Raji (cell line): ENCODE measurements around the gene VWA5B2.

Experiments
- POLR2A ChIP-seq: IDR thresholded peaks from 2 replicates; pipeline ENCODE4 v1.6.1; 2011; ENCODE audit warnings: low read depth, low read length, control low read depth; ENCODE audit not compliant: insufficient read depth

The VWA5B2 gene

DNA sequence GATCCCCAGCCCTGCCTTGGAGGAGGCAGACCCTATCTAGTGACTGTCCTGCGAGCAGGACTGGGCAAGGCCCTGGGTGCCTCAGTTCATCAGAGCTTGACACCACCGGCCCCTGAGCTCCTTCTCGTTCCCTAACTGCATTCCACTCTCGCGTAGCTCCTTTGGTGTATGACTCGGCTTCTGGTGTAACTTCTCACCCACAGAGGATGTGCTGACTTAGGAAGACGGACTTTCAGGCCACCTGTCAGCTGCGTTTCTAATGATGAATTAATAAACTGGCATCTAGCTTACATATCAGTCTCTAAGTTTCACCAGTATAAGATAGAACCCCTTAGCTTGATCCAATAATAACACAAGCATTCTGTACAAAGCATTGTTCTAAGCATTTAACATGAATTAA is 25.9 kb upstream of the VWA5B2 start:
- TF ChIP-seq POLR2A, result no peak

DNA sequence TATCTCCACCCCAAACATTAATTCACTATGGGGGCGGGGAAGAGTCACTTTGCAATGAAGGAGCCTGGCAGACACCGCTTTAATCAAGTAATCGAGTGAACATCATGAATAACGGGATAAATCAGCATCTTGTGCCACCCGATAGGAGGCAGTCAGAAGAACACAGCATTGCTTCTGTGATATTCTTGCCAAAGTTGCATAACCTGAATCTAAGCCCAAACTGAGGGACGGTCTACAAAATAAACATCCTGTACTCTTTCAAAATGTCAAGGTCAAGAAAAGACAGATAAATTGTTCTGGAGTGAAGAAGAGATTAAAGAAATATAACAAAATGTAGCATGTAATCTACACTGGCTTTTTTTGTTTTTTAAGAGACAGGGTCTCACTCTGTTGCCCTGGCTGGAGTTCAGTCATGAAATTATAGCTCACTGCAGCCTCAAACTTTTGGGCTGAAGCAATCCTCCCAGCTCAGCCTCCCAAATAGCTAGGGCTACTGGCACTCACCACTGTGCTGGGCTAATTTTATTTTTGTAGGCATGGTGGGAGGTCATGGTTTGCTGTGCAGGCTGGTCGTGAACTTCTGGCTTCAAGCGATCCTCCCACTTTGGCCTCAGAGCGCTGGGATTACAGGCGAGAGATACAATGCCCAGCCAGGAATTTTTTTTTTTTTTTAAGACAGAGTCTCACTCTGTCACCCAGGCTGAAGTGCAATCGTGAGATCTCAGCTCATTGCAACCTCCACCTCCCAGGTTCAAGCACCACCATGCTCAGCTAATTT is 20.1 kb upstream of the VWA5B2 start:
- TF ChIP-seq POLR2A, result no peak

GRCh38 chr3:184211297-184211696 is 18.1 kb upstream of the VWA5B2 start:
- no peak for TF ChIP-seq POLR2A

DNA sequence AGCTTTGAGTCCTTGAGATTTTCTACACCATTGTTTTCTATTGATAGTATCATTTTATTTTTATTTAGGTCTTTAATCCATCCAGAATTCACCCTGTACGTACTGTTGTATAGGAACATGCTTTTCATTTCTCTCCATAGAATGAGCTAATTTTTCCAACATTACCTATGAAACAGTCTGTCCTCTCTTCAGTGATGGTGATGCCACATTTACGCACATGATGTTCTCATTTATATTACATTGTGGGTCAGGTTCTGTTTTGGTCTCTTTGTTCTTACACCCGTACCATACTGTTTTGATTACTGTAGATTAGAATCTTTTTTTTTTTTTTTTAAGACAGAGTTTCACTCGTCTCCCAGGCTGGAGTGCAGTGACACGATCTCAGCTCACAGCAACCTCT is 17.7 kb upstream of the VWA5B2 start:
- no peak for TF ChIP-seq POLR2A

DNA sequence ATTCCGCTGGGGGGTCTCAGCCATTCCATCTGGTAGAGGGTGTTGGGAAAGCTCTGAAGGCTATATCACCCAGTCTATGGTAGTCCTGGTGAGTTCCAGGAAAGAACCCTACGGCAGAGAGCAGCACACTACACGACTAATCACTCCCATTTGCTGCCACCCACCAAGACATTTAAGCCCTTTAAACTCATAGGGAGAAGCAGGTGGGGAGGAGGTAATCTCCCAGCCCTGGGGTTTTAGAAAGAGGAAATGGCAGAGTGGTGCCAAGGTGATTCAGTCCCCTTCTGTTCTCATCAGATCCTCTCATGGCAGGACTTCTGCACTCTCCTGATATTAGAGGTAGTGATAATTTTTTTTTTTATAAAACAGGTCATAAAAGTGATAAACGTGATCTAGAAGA is 10.6 kb upstream of the VWA5B2 start:
- TF ChIP-seq POLR2A, result no peak

- TF ChIP-seq POLR2A, result no peak
Observed at GRCh38 chr3:184222521-184222920, 6.9 kb upstream of the VWA5B2 start.

DNA sequence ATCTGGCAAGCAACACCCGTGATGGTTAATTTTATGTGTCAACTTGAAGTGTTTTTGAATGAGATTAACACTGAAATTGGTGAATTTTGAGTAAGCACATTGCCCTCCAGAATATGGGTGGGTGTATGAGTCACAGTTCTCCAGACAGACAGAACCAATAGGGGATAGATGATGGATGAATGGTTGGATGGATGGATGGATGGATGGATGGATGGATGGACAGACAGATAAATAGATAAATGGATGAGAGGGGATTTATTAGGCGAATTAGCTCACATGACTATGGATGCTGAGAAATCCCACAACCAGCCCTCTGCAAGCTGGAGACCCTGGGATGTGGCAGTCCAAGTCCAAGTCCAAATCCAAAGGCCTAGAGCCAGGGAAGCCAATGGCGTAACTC is 5.4 kb upstream of the VWA5B2 start:
- no peak for TF ChIP-seq POLR2A

- no peak for TF ChIP-seq POLR2A
Observed at GRCh38 chr3:184227481-184227935, 1.9 kb upstream of the VWA5B2 start.

- TF ChIP-seq POLR2A, result no peak
Observed at GRCh38 chr3:184228376-184229137, 828 bp upstream of the VWA5B2 start.

DNA sequence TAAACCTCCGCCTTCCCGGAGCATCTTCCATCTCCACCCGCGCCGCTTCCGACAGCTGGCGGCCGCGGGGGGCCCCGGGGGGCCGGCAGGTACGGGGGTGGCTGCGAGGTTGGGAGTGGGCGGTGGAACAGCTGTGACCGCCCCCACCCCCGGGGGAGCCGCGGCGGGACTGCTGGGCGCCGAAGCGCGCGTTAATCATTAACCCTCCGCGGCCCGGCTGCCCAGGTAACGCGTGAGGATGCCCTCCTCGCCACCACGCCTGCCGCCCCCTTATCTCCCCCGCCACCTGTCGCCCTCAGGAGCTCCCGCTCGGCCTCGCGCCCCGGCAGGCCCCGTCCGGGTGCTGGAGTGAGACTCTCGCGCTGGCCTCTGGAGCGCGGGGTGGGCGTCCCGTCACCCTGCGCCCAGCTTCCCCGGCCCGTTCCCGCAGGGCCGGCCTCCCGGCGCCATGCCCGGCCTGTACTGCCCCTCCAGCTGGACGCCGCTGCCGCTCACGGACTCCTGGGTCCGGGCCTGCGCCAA is 757 bp downstream of the VWA5B2 start:
- no peak for TF ChIP-seq POLR2A

GRCh38 chr3:184230603-184231528 is 1.5 kb downstream of the VWA5B2 start:
- TF ChIP-seq POLR2A, result no peak

DNA sequence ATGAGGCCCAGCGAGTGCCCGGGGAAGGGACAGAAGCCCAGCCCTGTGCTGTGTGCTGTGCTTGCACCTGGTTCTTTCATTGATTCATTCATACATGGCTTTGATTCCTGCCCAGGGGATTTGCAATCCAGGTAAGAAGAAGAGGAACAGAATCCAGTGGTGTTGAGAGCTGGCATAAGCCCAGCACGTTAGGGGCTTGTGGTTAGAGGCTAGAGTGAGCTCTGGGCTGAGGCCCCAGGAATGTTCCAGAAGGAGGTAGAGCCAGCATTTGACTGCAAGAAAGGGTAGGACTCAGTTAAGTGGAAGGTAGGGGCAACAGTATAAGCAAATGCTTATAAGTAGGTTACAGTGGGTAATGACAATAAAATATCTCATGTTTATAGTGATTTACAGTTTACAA is 2.3 kb downstream of the VWA5B2 start:
- TF ChIP-seq POLR2A, result no peak

- no peak for TF ChIP-seq POLR2A
Observed at GRCh38 chr3:184233127-184233843, 3.9 kb downstream of the VWA5B2 start.

GRCh38 chr3:184234224-184234623 is 4.8 kb downstream of the VWA5B2 start:
- TF ChIP-seq POLR2A, result no peak
